SHP77 treated with DMSO at 0.1 percent for 48 hours (cell line): Measurements from ENCODE around the gene SRRT.

ENCODE experiments used
- DNase-seq: peaks from one replicate; lab custom pipeline; 2025; lab: John Stamatoyannopoulos, UW

Gene SRRT

DNA sequence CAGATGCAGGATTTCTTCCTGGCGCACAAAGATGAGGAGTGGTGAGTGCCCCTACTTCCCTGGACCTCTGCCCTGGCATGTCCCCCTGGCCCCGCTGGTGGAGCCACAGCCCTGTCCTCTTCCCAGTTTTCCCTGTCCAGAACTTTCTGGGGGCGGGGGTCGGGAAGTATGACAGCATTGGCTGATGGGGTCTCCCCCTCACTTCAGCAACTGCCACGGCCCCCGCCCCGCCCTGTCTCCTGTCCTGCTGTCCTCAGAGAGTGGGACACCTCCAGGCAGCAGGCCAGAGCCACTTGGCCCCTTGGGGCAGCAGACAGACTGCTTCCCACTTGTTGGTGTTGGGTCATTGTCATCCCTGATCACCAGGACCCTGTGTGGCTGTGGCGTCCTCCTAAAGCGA, 7.3 kb downstream of the SRRT start:
- DNase-seq = no peak

- no peak for DNase-seq
Observed at GRCh38 chr7:100882785-100883526, 8.1 kb downstream of the SRRT start.

GRCh38 chr7:100884736-100885439, 10.0 kb downstream of the SRRT start:
- DNase-seq = no peak

DNA sequence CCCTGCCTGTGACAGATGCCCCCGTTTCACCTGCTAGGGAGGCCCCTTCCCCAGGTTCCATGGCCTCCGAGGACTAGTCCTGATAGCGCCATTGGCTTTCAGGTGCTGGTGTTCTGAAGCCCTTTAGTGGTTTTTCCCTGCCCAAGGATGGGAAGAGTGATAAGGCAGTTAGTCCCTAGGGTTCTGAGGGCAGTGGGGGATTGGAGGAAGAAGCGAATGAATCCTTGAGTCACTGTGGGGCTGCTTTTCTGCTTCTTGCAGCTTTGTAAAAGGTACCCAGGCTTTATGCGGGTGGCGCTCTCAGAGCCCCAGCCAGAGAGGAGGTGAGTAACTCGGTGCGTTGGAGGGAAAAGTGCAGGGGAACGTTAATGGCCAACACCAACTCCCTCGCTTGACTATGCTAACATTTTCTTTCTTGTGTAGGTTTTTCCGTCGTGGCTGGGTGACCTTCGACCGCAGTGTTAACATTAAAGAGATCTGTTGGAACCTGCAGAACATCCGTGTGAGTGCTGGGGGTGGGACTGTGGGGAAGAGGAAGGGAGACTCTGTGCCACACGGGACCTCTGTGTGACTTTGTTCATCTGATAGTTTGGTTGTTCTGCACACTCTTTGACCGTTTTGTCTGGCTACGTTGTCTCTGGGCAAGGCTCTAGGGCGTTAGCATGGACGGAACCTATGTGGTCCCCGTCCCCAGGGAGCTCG, 10.7 kb downstream of the SRRT start:
- DNase-seq = no peak

GRCh38 chr7:100886142-100886935, 11.4 kb downstream of the SRRT start:
- DNase-seq = no peak

GRCh38 chr7:100886936-100887515, 12.1 kb downstream of the SRRT start:
- DNase-seq = no peak

DNA sequence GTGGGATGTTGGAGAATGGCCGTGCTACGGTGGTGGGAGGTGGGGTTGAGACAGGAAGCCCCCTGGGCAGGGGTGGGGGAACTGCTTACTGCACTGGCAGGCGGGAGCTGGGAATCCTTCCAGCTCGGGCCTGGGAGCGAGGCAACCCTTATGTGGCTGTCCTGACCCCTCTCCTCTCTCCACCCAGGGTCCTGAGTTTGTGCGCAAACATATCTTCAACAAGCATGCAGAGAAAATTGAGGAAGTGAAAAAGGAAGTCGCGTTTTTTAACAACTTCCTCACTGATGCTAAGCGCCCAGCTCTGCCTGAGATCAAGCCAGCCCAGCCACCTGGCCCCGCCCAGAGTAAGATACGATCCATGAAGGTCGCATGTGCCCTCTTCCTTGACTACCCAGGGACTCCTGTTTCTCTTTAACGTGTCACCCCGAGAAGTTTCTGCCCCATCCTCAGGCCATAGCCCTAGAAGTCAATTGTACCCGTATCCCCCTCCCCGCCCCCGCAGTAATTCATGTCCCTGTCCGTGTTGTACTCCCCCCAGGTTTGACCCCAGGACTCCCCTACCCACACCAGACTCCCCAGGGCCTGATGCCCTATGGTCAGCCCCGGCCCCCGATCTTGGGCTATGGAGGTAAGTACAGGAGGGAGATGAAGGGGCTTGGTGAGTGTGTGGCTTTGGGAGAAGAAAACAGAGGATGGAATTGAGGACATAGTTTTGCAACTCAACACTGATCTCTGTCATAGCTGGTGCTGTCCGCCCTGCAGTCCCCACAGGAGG, 12.8 kb downstream of the SRRT start:
- no peak for DNase-seq

DNA sequence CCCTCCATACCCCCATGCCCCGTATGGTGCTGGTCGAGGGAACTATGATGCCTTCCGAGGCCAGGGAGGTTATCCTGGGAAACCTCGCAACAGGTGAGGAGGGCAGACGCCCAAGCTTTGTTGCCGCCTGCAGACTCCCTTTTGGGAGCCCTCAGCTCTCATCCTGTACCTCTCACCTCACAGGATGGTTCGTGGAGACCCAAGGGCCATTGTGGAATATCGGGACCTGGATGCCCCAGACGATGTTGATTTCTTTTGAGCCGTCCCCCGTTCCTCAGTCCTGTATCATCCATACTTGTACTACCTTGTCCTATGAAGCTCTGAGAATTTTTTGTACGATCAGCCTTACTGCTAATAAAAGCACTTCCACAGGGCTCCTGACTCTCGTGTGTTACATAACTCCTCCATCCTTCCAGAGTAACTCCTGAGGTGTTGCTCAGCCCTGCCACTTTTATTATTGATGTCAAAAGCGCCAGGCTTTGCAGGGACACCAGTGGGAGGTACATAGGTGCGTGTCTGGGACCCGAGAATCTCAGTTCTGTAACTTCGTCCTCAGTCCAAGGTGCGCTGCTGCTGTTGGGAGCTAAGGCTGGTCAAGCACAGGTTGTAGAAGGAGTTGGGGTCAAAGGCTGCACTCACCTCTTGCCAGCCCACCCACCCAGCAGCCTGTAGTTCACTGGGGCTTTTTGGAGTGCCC, 13.5 kb downstream of the SRRT start:
- DNase-seq = no peak

DNA sequence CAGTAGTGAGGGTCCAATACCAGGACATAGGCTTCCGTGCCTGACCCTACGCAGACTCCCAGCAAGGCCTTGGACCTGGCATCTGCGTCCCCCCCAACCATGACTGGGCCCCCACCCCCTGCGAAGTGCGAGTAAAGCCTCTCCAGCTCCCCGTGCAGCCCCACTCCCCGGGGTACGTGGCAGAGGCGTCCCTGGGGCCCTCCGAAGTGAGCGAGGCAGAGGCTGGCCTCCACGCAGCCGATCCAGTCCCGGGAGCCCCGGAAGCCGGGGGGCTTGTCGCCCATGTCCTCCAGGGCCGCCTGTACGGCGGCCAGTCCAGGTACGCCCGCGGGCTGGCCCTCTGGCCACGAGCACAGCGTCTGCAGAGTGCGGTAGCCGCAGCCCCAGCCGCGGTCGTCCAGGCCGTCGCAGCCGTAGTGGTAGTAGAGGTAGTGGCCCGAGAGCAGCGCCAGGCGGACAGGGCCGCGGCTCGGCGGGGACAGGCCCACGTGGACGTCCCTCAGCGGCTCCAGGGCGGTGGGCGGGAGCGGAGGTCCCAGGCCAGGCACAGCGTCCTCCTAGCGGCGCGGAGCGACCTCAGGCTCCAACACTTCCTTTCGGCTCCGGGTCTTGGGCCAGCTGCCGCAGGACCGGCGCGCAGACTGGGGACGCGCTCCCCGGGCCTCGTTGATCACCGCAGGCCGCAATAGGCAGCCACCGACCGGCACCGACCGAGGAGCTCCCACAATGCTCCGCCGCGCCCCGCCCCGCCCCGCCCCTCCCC, 14.3 kb downstream of the SRRT start, which contains the start of gene UFSP1:
Gene UFSP1 (minus strand): TSS at position 728 of the 763 bp plus-strand sequence. CDS start 444 bp downstream, at position 284.
- peak; percentile 47 for DNase-seq

DNA sequence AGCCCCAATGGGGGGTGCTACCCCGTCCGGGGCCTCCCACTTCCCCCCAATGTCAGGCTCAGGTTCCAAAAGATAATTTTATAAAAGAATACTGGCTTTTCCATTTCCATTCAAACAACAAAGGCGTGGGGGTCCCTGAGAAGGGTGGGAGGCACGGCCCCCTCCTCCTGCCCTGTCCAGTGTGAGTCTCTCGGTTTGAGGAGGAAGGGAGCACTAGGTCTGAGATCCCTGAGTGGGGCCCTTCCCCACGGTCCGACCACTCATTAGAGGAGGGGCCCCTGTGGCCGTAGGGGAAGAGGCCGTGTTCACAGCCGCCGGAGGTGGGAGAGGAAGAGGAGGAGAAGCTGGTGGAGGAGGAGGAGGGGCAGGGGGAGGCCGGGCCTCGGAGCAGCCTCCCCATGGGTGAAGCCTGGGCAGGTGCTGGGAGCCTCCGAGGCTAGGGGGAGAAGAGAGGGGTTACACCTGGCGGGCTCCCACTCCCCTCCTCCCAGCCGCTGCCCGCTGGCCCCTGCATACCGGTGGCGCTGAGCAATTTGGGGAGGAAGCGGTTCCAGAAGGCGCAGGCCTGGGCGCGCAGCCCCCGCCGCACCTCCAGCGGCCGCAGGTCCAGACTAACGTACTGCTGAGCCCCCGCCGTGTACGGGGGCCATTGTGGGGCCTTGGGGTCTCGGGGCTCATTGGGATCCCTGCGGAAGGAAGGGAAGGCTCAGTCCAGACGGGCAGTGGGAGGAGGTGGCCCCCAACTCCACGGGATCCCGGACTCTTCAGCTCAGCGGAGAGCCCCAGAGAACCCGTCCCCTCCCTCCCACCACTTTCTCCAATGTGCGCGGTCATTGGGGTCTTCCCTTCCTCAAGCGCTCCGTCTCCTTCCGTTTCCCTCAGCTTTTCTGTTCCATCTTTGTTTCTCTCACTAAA, 16.0 kb downstream of the SRRT start:
- DNase-seq = no peak

- no peak for DNase-seq
Observed at GRCh38 chr7:100891568-100892247, 16.8 kb downstream of the SRRT start.

GRCh38 chr7:100892364-100893317, 17.7 kb downstream of the SRRT start:
- DNase-seq = no peak

DNA sequence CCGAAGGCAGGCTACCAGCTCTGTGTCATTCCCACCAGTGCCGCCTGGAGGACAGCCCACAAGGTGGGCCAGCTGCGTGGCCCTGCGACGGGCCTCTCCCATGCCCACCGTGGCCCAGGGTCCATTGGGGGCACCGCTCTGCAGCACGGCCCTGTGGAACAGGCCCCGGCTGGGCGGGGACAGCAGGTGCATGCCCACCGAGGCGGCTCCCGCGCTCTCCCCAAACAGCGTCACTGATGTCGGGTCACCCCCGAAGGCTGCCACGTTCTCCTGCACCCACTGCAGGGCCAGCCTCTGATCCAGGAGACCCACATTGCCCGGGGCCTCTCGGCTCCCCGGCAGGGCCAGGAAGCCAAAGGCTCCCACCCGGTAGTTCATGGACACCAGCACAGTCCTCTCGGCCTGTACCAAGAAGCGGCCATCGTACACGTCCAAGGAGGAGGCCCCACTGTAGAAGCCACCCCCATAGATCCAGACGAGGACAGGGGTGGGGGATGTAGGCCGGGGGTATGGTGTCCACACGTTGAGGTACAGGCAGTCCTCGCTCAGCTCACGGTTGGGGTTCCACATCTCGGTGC, 18.5 kb downstream of the SRRT start:
- no peak for DNase-seq

- DNase-seq = no peak
Observed at GRCh38 chr7:100893910-100894721, 19.2 kb downstream of the SRRT start.
